HG03039 (cell line): ENCODE results near the gene MT1X.
"Not testable (repeated sequence)": the region's sequence is repeated elsewhere in the genome, so short reads cannot be mapped to it uniquely, and the experiment has no call there.

Experiments used
- ATAC-seq: cut with Tn5 transposase; IDR thresholded peaks from one replicate; pipeline ENCODE4 v1.9.1; 2021; ENCODE audit warnings: mild to moderate bottlenecking, moderate library complexity; ENCODE audit not compliant: unreplicated experiment

Gene MT1X

GRCh38 chr16:56652600-56652999 lies 29.7 kb upstream of the MT1X start:
- no peak for ATAC-seq

GRCh38 chr16:56653218-56653617 lies 29.1 kb upstream of the MT1X start:
- no peak for ATAC-seq

GRCh38 chr16:56657555-56658326 lies 24.5 kb upstream of the MT1X start, which contains the start of gene MT1F:
MT1F (plus strand) TSS chr16:56657959; CDS start chr16:56658059, 100 bp downstream.
- ATAC-seq, result no peak

GRCh38 chr16:56658327-56658875 lies 23.9 kb upstream of the MT1X start:
- no peak for ATAC-seq

- ATAC-seq, result no peak
Measured at GRCh38 chr16:56662357-56663354, 19.6 kb upstream of the MT1X start.

- no peak for ATAC-seq
Measured at GRCh38 chr16:56664506-56664905, 17.8 kb upstream of the MT1X start.

GRCh38 chr16:56665286-56666261 lies 16.7 kb upstream of the MT1X start:
- not testable (repeated sequence) for ATAC-seq

GRCh38 chr16:56667581-56668571 lies 14.4 kb upstream of the MT1X start, which contains the start of gene MT1G:
MT1G (minus strand) TSS chr16:56668065; CDS start chr16:56667993, 72 bp downstream.
- no peak for ATAC-seq

- ATAC-seq, result no peak
Measured at GRCh38 chr16:56669005-56669839, 13.0 kb upstream of the MT1X start, which contains the start of gene MT1H. MT1H (plus strand) TSS chr16:56669814; CDS start chr16:56669885, 71 bp downstream.

- no peak for ATAC-seq
Measured at GRCh38 chr16:56669840-56670619, 12.2 kb upstream of the MT1X start.

GRCh38 chr16:56670620-56670934 lies 11.7 kb upstream of the MT1X start:
- ATAC-seq, result no peak

GRCh38 chr16:56671691-56672090 lies 10.6 kb upstream of the MT1X start:
- not testable (repeated sequence) for ATAC-seq

- ATAC-seq, result not testable (repeated sequence)
Measured at GRCh38 chr16:56672171-56672570, 10.1 kb upstream of the MT1X start.

GRCh38 chr16:56672761-56673536 lies 9.3 kb upstream of the MT1X start:
- no peak for ATAC-seq

- no peak for ATAC-seq
Measured at GRCh38 chr16:56673921-56674320, 8.3 kb upstream of the MT1X start.

- ATAC-seq, result not testable (repeated sequence)
Measured at GRCh38 chr16:56674570-56674969, 7.7 kb upstream of the MT1X start.
